ENCODE data around the gene PKNOX1.

DNA sequence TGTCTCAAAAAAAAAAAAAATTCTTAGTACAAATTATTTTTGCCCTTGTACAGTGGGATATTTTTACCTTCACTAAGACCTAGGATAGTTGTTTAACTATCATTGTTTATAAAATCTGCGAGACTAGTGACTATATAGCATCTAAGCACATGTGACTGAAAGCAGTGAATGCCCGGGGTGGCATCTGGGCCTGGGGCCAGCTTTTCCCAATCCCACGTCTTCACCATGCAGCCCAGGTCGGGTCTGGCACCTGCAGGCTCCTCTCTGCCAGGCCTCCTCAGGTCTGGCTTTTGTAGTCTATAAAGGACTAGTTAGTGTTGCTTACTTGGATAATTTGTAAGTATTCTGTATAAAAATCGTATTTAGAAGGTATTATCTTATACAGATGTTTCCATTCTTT, 60.5 kb downstream of the PKNOX1 start:
- TF ChIP-seq POLR2A (IDR thresholded peaks at IDR 0.05) (no peak), CTCF (IDR thresholded peaks at IDR 0.05) (no peak)

Measured in Peyer's patch (tissue), 4 donors.